Neural progenitor cell (in vitro differentiated cells): ENCODE data around the gene ARHGAP42. TPM values are rescaled to one million over a fixed set of nuclear protein-coding genes. Genes with fewer than 3 reads are reported as not detected.

Experiments
- DNase-seq: peaks from one replicate; pipeline ENCODE4 v3.0.0-alpha.2; 2016; ENCODE audit warnings: low spot score
- H2AFZ ChIP-seq: fragments of 200-600 bp; sonication (generic); replicated peaks from 2 replicates; pipeline ENCODE4 v1.6.1; 2016; ENCODE audit warnings: antibody characterized with exemption
- H3F3A ChIP-seq: fragments of 200-600 bp; sonication (generic); 2 replicates; pipeline ENCODE4 v1.6.1; 2016; ENCODE audit warnings: antibody characterized with exemption, low read depth
- H3K27ac ChIP-seq: fragments of 200-600 bp; sonication (generic); 2 replicates; pipeline ENCODE4 v1.5.1; 2016; ENCODE audit warnings: mild to moderate bottlenecking
- H3K27me3 ChIP-seq: fragments of 200-600 bp; sonication (generic); 2 replicates; pipeline ENCODE4 v1.6.1; 2016; ENCODE audit warnings: mild to moderate bottlenecking, moderate library complexity
- H3K36me3 ChIP-seq: fragments of 200-600 bp; sonication (generic); 2 replicates; pipeline ENCODE4 v1.5.1; 2016
- H3K4me1 ChIP-seq: fragments of 200-600 bp; sonication (generic); 2 replicates; pipeline ENCODE4 v1.6.1; 2016; ENCODE audit warnings: mixed run types
- H3K4me2 ChIP-seq: fragments of 200-600 bp; sonication (generic); 2 replicates; pipeline ENCODE4 v1.6.1; 2016
- H3K4me3 ChIP-seq: fragments of 200-600 bp; sonication (generic); 2 replicates; pipeline ENCODE4 v1.5.1; 2016
- H3K79me2 ChIP-seq: fragments of 200-600 bp; sonication (generic); 2 replicates; pipeline ENCODE4 v1.6.1; 2016; ENCODE audit warnings: low read depth
- H3K9ac ChIP-seq: fragments of 200-600 bp; sonication (generic); 2 replicates; pipeline ENCODE4 v1.6.1; 2016
- H3K9me3 ChIP-seq: fragments of 200-600 bp; sonication (generic); 2 replicates; pipeline ENCODE4 v1.5.1; 2016; ENCODE audit warnings: low read depth
- H4K20me1 ChIP-seq: fragments of 200-600 bp; sonication (generic); 2 replicates; pipeline ENCODE4 v1.6.1; 2016; ENCODE audit warnings: low read depth
- H3K27ac Mint-ChIP-seq: 3 replicates; pipeline ENCODE4 v1.8.0; 2021; ENCODE audit warnings: mixed read lengths
- H3K27me3 Mint-ChIP-seq: 2 replicates; pipeline ENCODE4 v1.8.0; 2022; ENCODE audit warnings: low read depth, mild to moderate bottlenecking, inconsistent platforms, moderate library complexity, mixed read lengths; ENCODE audit not compliant: insufficient read depth
- H3K36me3 Mint-ChIP-seq: 3 replicates; pipeline ENCODE4 v1.8.0; 2021; ENCODE audit warnings: mixed read lengths
- H3K4me1 Mint-ChIP-seq: 3 replicates; pipeline ENCODE4 v1.8.0; 2021; ENCODE audit warnings: mixed read lengths
- H3K4me3 Mint-ChIP-seq: 3 replicates; pipeline ENCODE4 v1.8.0; 2021; ENCODE audit warnings: mild to moderate bottlenecking, moderate library complexity, mixed read lengths
- H3K9me3 Mint-ChIP-seq: 3 replicates; pipeline ENCODE4 v1.8.0; 2020; ENCODE audit warnings: mixed read lengths
- EZH2 ChIP-seq: fragments of 200-600 bp; sonication (generic); IDR thresholded peaks from 2 replicates; pipeline ENCODE4 v1.6.1; 2017; ENCODE audit warnings: antibody characterized with exemption, mild to moderate bottlenecking, moderate library complexity
- EZH2phosphoT487 ChIP-seq: fragments of 200-600 bp; sonication (generic); IDR thresholded peaks from 2 replicates; pipeline ENCODE4 v1.6.1; 2017; ENCODE audit warnings: antibody characterized with exemption
- total RNA-seq: library from RNA; depleted of rRNA; stranded (reverse); fragments of >200 nt; gene quantifications from 2 replicates; pipeline ENCODE4 v1.2.3, GENCODE V29; 2015; ENCODE audit warnings: low replicate concordance
- TF ChIP-seq, protein P1 (sequence below): fragments of 200-600 bp; sonication (generic); IDR thresholded peaks from 2 replicates; pipeline ENCODE4 v1.5.1; 2017; ENCODE audit warnings: antibody characterized with exemption, mild to moderate bottlenecking

The ARHGAP42 gene
- total RNA-seq, 1 donor from 2014 or later = 31.0 TPM

- H3K9me3 Mint-ChIP-seq = no peaks in the 10 kb centered on the region
- Histone ChIP-seq H3K36me3 (no peaks in the 10 kb centered on the region), H3K4me2 (no peak overlapping the region), H3K27me3 (no peaks in the 10 kb centered on the region), H3K9ac (no peak overlapping the region), H3K9me3 (no peaks in the 10 kb centered on the region), H3K79me2 (no peaks in the 10 kb centered on the region), H2AFZ (no peak overlapping the region), H3K27ac (no peak overlapping the region), H4K20me1 (no peaks in the 10 kb centered on the region), H3K4me1 (peaks cover 23% of the 10 kb centered on the region), H3K4me3 (no peak overlapping the region), H3F3A (peaks cover 15% of the 10 kb centered on the region)
- H3K4me1 Mint-ChIP-seq = peaks cover 28% of the 10 kb centered on the region
- no peak overlapping the region for H3K4me3 Mint-ChIP-seq
- peaks cover 2% of the 10 kb centered on the region for H3K27me3 Mint-ChIP-seq
- no peak overlapping the region for H3K27ac Mint-ChIP-seq
- TF ChIP-seq EZH2 (no peak), EZH2phosphoT487 (no peak)
- TF ChIP-seq, protein P1, sequence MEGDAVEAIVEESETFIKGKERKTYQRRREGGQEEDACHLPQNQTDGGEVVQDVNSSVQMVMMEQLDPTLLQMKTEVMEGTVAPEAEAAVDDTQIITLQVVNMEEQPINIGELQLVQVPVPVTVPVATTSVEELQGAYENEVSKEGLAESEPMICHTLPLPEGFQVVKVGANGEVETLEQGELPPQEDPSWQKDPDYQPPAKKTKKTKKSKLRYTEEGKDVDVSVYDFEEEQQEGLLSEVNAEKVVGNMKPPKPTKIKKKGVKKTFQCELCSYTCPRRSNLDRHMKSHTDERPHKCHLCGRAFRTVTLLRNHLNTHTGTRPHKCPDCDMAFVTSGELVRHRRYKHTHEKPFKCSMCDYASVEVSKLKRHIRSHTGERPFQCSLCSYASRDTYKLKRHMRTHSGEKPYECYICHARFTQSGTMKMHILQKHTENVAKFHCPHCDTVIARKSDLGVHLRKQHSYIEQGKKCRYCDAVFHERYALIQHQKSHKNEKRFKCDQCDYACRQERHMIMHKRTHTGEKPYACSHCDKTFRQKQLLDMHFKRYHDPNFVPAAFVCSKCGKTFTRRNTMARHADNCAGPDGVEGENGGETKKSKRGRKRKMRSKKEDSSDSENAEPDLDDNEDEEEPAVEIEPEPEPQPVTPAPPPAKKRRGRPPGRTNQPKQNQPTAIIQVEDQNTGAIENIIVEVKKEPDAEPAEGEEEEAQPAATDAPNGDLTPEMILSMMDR = no peak
- no peak for DNase-seq
- H3K36me3 Mint-ChIP-seq = no peaks in the 10 kb centered on the region
These were observed 69.5 kb downstream of the ARHGAP42 start for GRCh38 chr11:100756559-100756958.

- H3K4me1 ChIP-seq = peaks cover 23% of the 10 kb centered on the region
- H3K79me2 ChIP-seq = no peaks in the 10 kb centered on the region
These were observed 70.6 kb downstream of the ARHGAP42 start for GRCh38 chr11:100757646-100758045.

DNA sequence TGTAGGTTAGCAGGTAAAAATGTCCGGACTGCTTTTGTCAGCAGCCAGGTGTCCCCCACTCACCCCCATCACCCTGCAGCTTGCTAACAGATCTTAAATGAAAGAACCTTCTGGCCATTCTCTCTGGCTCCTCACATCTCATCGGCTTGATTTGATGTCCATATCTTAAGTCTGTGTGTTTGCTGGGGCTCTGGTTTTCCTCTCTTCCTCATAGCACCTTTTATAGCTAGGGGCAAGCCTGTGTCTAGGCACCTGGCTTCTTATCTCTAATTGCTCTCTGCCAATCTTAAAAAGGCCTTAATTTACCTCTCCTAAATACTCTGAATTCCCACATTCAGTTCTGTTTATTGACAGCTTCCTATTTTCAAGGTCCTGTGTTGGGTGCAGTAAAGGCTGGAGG is 72.0 kb downstream of the ARHGAP42 start:
- H3K27ac ChIP-seq = no peak overlapping the region
- DNase-seq = no peak
- Mint-ChIP-seq H3K27ac (no peak overlapping the region), H3K36me3 (no peaks in the 10 kb centered on the region), H3K4me3 (no peak overlapping the region), H3K9me3 (no peaks in the 10 kb centered on the region), H3K4me1 (peaks cover 12% of the 10 kb centered on the region), H3K27me3 (peaks cover 2% of the 10 kb centered on the region)
- no peak overlapping the region for H2AFZ ChIP-seq
- TF ChIP-seq, protein P1 = no peak
- no peak for TF ChIP-seq EZH2
- no peak for TF ChIP-seq EZH2phosphoT487
- H3K9ac ChIP-seq = no peak overlapping the region
- H3K36me3 ChIP-seq = no peaks in the 10 kb centered on the region
- H3K4me3 ChIP-seq = no peak overlapping the region
- H4K20me1 ChIP-seq = no peaks in the 10 kb centered on the region
- no peak overlapping the region for H3K4me2 ChIP-seq
- no peaks in the 10 kb centered on the region for H3K79me2 ChIP-seq
- peaks cover 6% of the 10 kb centered on the region for H3F3A ChIP-seq
- no peaks in the 10 kb centered on the region for H3K9me3 ChIP-seq
- peaks cover 8% of the 10 kb centered on the region for H3K4me1 ChIP-seq
- H3K27me3 ChIP-seq = no peaks in the 10 kb centered on the region

More at GRCh38 chr11:100757646-100758045, 70.6 kb downstream of the ARHGAP42 start:
- H3K36me3 Mint-ChIP-seq = no peaks in the 10 kb centered on the region
- no peak overlapping the region for H3K27ac Mint-ChIP-seq
- Histone ChIP-seq H3K36me3 (no peaks in the 10 kb centered on the region), H3F3A (peaks cover 15% of the 10 kb centered on the region), H2AFZ (no peak overlapping the region), H3K4me3 (no peak overlapping the region), H4K20me1 (no peaks in the 10 kb centered on the region), H3K9me3 (no peaks in the 10 kb centered on the region), H3K27me3 (no peaks in the 10 kb centered on the region), H3K9ac (no peak overlapping the region), H3K27ac (no peak overlapping the region), H3K4me2 (no peak overlapping the region)
- TF ChIP-seq EZH2phosphoT487 (no peak), EZH2 (no peak)
- TF ChIP-seq, protein P1 = no peak
- DNase-seq = no peak
- no peak overlapping the region for H3K4me3 Mint-ChIP-seq
- H3K9me3 Mint-ChIP-seq = no peaks in the 10 kb centered on the region
- H3K4me1 Mint-ChIP-seq = peaks cover 27% of the 10 kb centered on the region
- peaks cover 2% of the 10 kb centered on the region for H3K27me3 Mint-ChIP-seq
